A204.1 (cell line): ENCODE measurements around the gene PGAM2.
"Not testable (repeated sequence)": the region's sequence is repeated elsewhere in the genome, so short reads cannot be mapped to it uniquely, and the experiment has no call there.

Source experiments
- FAIRE-seq: peaks from 2 replicates; lab custom pipeline; 2012; peaks lifted over from hg19 to GRCh38; lab: Jason Lieb, UNC

Gene PGAM2

DNA sequence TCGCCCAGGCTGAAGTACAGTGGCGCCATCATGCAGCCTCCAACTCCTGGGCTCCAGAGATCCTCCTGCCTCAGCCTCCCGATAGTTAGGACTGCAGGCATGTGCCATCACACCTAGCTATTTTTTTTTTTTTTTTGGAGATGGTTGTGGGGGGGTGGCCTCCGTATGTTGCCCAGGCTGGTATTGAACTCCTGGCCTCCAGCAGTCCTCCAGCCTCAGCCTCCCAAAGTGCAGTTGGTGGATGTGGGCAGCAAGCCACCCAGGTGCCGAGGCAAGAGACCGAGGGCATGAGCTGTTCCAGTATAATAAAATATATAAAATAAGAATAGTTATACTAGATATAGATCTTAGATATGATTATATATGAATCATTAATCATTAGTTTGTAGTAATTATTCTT is 45.5 kb downstream of the PGAM2 start:
- FAIRE-seq = not testable (repeated sequence)

DNA sequence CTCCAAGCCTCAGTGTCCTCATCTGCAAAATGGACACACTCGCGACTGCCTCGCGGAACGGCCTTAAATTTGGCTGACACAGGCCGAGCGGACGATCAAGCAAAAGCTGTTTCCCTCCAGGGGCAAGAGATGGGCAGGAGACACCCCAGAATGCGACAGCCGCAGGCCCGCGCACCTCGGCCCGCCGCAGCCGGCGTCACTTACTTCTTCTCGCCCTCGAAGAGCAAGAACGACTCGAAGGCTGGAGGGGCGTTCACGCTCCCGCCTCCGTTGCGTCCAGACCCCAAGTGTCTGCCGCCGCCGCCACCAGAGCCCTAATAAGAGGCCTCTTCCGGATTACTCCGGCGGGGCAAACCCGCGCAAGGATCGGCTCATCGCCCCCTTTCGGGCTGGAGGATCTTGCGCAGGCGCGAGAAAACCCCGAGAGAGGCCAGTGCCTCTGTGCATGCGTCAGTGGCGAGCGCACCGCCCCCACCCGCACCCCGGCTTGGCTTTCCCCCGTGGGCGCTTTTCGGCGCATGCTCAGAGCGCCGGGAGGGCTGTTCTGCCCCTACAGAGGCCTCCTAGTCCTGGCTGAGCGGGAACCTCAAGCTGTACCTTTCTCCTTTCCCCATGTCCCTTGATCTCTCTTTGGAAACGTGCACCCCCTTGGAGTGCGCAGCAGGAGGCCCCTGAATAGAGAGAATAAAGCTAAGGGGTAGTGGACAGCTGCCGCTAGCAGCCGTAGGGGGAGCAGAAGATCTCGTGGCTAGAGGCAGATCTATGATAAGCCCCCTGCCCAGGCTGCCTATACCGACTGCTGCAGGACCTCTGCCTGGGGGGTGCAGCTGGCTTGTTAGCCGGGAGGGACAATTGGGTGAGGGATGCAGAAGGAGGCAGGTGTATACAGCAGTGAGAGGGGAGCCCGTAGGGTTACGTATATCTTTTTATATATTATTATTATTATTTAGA is 46.2 kb downstream of the PGAM2 start:
- FAIRE-seq = not testable (repeated sequence)

DNA sequence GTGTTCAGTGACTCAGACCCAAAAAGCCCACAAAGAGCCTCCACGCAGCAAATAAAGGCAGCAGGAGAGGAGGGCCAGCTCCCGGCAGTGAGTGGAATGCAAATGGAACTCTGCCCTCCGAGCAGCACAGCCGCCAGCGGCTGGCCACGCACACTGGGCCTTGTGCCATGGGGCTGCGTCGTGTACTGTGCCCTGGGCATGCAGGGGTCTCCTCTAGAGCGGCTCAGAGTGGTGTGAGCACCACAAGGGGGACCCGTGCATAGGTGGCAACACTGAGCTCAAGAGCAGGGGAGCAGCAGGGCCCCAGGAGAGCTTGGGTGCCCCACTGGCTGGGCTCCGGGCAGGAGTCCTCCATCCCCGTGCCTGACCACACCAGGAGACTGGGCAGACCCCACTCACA is 50.3 kb downstream of the PGAM2 start:
- not testable (repeated sequence) for FAIRE-seq
